Measurements from ENCODE around the gene MFSD1.

DNA sequence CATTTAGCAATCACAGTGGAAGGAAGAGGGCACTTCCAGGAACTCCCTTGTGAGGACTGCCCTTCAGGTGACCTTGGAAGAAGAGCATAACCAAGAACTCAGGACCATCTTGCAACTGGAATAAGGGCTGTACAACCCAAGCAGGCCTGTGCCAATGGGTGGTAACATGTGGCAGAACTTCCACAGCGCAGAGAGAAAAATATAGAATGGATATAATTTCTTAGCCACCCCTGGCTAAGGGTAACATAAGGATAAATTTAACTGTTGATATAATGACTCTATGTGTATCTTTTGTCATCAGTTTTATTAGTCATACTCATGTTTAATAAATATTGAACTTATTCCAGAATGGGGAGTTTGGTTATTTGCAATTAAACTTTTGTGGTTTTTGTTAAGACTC, 13.4 kb upstream of the MFSD1 start:
- TF ChIP-seq, protein P1, sequence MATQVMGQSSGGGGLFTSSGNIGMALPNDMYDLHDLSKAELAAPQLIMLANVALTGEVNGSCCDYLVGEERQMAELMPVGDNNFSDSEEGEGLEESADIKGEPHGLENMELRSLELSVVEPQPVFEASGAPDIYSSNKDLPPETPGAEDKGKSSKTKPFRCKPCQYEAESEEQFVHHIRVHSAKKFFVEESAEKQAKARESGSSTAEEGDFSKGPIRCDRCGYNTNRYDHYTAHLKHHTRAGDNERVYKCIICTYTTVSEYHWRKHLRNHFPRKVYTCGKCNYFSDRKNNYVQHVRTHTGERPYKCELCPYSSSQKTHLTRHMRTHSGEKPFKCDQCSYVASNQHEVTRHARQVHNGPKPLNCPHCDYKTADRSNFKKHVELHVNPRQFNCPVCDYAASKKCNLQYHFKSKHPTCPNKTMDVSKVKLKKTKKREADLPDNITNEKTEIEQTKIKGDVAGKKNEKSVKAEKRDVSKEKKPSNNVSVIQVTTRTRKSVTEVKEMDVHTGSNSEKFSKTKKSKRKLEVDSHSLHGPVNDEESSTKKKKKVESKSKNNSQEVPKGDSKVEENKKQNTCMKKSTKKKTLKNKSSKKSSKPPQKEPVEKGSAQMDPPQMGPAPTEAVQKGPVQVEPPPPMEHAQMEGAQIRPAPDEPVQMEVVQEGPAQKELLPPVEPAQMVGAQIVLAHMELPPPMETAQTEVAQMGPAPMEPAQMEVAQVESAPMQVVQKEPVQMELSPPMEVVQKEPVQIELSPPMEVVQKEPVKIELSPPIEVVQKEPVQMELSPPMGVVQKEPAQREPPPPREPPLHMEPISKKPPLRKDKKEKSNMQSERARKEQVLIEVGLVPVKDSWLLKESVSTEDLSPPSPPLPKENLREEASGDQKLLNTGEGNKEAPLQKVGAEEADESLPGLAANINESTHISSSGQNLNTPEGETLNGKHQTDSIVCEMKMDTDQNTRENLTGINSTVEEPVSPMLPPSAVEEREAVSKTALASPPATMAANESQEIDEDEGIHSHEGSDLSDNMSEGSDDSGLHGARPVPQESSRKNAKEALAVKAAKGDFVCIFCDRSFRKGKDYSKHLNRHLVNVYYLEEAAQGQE (IDR thresholded peaks at IDR 0.05): no peak
- TF ChIP-seq, protein P2, sequence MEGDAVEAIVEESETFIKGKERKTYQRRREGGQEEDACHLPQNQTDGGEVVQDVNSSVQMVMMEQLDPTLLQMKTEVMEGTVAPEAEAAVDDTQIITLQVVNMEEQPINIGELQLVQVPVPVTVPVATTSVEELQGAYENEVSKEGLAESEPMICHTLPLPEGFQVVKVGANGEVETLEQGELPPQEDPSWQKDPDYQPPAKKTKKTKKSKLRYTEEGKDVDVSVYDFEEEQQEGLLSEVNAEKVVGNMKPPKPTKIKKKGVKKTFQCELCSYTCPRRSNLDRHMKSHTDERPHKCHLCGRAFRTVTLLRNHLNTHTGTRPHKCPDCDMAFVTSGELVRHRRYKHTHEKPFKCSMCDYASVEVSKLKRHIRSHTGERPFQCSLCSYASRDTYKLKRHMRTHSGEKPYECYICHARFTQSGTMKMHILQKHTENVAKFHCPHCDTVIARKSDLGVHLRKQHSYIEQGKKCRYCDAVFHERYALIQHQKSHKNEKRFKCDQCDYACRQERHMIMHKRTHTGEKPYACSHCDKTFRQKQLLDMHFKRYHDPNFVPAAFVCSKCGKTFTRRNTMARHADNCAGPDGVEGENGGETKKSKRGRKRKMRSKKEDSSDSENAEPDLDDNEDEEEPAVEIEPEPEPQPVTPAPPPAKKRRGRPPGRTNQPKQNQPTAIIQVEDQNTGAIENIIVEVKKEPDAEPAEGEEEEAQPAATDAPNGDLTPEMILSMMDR (IDR thresholded peaks at IDR 0.05): no peak
- TF ChIP-seq CHD2 (IDR thresholded peaks at IDR 0.05; ENCODE audit: low read length, partially characterized antibody) (no peak), MAZ (IDR thresholded peaks at IDR 0.05; ENCODE audit: borderline replicate concordance, low read depth, low read length) (no peak), ZNF302 (CRISPR knock-in tag; IDR thresholded peaks at IDR 0.05) (no peak), POLR2A (IDR thresholded peaks at IDR 0.05; ENCODE audit: low read length) (no peak), HDAC2 (IDR thresholded peaks at IDR 0.05) (no peak), NR3C1 (IDR thresholded peaks at IDR 0.05) (no peak)
- TF ChIP-seq, protein P3, sequence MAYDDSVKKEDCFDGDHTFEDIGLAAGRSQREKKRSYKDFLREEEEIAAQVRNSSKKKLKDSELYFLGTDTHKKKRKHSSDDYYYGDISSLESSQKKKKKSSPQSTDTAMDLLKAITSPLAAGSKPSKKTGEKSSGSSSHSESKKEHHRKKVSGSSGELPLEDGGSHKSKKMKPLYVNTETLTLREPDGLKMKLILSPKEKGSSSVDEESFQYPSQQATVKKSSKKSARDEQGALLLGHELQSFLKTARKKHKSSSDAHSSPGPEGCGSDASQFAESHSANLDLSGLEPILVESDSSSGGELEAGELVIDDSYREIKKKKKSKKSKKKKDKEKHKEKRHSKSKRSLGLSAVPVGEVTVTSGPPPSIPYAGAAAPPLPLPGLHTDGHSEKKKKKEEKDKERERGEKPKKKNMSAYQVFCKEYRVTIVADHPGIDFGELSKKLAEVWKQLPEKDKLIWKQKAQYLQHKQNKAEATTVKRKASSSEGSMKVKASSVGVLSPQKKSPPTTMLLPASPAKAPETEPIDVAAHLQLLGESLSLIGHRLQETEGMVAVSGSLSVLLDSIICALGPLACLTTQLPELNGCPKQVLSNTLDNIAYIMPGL (CRISPR knock-in tag; IDR thresholded peaks at IDR 0.05; ENCODE audit: borderline replicate concordance): no peak

All from A549 (cell line).